NCI-H69 (cell line): ENCODE data around the gene NR2F2.
A peak's percentile ranks its signal among the peaks of the same experiment; 100 is the strongest.

ENCODE experiments used
- DNase-seq: peaks from one replicate; lab custom pipeline; 2025; lab: John Stamatoyannopoulos, UW

The NR2F2 gene

GRCh38 chr15:96332637-96333121, 2.2 kb downstream of the NR2F2 start:
- DNase-seq, result peak; percentile 51

GRCh38 chr15:96333131-96334016, 2.9 kb downstream of the NR2F2 start:
- DNase-seq, result peak; percentile 51

- no peak for DNase-seq
Observed at GRCh38 chr15:96334017-96334704, 3.7 kb downstream of the NR2F2 start.

GRCh38 chr15:96334705-96335410, 4.4 kb downstream of the NR2F2 start:
- no peak for DNase-seq

- no peak for DNase-seq
Observed at GRCh38 chr15:96335411-96336024, 5.0 kb downstream of the NR2F2 start.

- DNase-seq, result no peak
Observed at GRCh38 chr15:96336108-96336595, 5.7 kb downstream of the NR2F2 start.

- DNase-seq, result peak; percentile 6
Observed at GRCh38 chr15:96336596-96337364, 6.3 kb downstream of the NR2F2 start.

- DNase-seq, result no peak
Observed at GRCh38 chr15:96337365-96338023, 7.0 kb downstream of the NR2F2 start.

- no peak for DNase-seq
Observed at GRCh38 chr15:96338074-96338765, 7.7 kb downstream of the NR2F2 start.

GRCh38 chr15:96338766-96339618, 8.5 kb downstream of the NR2F2 start:
- DNase-seq, result peak; percentile 30

- peak; percentile 29 for DNase-seq
Observed at GRCh38 chr15:96339619-96340347, 9.3 kb downstream of the NR2F2 start.

GRCh38 chr15:96340348-96340597, 9.8 kb downstream of the NR2F2 start:
- no peak for DNase-seq

- peak; percentile 75 for DNase-seq
Observed at GRCh38 chr15:96340598-96341512, 10.4 kb downstream of the NR2F2 start.

GRCh38 chr15:96341513-96342405, 11.3 kb downstream of the NR2F2 start:
- DNase-seq, result no peak

GRCh38 chr15:96342406-96343112, 12.1 kb downstream of the NR2F2 start:
- DNase-seq, result no peak
